Transverse colon (tissue), 4 donors: Measurements from ENCODE around the gene RBM19.

Source experiments
- EP300 ChIP-seq: sonication (generic); formaldehyde crosslinking; IDR thresholded peaks from one replicate; pipeline ENCODE4 v1.6.1; 2017; ENCODE audit warnings: antibody characterized with exemption, low read depth
- POLR2A ChIP-seq: fragments of 450-650 bp; IDR thresholded peaks from one replicate; pipeline ENCODE4 v1.6.1; 2016; ENCODE audit warnings: antibody characterized with exemption, mild to moderate bottlenecking, moderate library complexity
- POLR2AphosphoS5 ChIP-seq, 3 donors: sonication (generic); formaldehyde crosslinking; IDR thresholded peaks; one replicate each; pipeline ENCODE4 v1.6.1; 2016; ENCODE audit warnings: antibody characterized with exemption in 3 of 3
- TF ChIP-seq, protein P1 (sequence below), 5 experiments: fragments of 200-600 bp in 3 of 5; fragments of 450-650 bp in 2 of 5; sonication (generic) in 3 of 5; IDR thresholded peaks; 1 replicate in 2 of 5; 2 replicates in 3 of 5; pipeline ENCODE4 v1.5.1; 2016 to 2017; ENCODE audit warnings: antibody characterized with exemption in 5 of 5, inconsistent platforms in 3 of 5, mild to moderate bottlenecking in 2 of 5, moderate library complexity in 1 of 5

DNA sequence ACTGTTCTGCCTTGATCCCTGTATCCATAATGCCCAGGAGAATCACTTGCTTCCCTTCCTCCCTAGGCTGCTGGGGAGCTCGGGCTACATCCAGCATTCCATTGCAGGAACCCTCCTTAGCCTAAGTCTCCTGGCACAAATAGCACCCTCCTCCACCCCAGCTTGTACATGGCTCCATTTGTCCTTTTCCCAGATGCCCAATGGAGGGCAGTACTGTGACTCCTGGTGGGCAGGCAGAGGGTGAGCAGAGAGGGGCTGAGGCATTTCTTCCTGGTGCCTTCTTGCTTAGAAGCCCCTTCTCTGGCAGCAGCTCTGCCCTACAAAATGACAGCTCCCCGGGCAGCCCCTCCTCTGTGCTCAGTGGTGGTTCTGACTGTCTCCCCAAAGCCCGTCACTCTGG lies 86.5 kb downstream of the RBM19 start:
- TF ChIP-seq, protein P1, sequence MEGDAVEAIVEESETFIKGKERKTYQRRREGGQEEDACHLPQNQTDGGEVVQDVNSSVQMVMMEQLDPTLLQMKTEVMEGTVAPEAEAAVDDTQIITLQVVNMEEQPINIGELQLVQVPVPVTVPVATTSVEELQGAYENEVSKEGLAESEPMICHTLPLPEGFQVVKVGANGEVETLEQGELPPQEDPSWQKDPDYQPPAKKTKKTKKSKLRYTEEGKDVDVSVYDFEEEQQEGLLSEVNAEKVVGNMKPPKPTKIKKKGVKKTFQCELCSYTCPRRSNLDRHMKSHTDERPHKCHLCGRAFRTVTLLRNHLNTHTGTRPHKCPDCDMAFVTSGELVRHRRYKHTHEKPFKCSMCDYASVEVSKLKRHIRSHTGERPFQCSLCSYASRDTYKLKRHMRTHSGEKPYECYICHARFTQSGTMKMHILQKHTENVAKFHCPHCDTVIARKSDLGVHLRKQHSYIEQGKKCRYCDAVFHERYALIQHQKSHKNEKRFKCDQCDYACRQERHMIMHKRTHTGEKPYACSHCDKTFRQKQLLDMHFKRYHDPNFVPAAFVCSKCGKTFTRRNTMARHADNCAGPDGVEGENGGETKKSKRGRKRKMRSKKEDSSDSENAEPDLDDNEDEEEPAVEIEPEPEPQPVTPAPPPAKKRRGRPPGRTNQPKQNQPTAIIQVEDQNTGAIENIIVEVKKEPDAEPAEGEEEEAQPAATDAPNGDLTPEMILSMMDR (IDR thresholded peaks at IDR 0.05), result no peak
- TF ChIP-seq POLR2A, result no peak
- no peak for TF ChIP-seq POLR2AphosphoS5 (IDR thresholded peaks at IDR 0.05)
- TF ChIP-seq EP300, result no peak
